Measurements from ENCODE around the gene NT5C2. TPM values are rescaled to one million over a fixed set of nuclear protein-coding genes. Genes with fewer than 3 reads are reported as not detected.
A peak's percentile ranks its signal among the peaks of the same experiment; 100 is the strongest.
"Not testable (repeated sequence)": the region's sequence is repeated elsewhere in the genome, so short reads cannot be mapped to it uniquely, and the experiment has no call there.

The NT5C2 gene
- total RNA-seq, 1 donor from 2014 or later = 81.0 TPM

GRCh38 chr10:103186128-103186527 is 6.9 kb downstream of the NT5C2 start:
- Mint-ChIP-seq H3K4me3 (ENCODE audit: unreplicated experiment) (no peak overlapping the region), H3K4me1 (ENCODE audit: low read depth) (peaks cover 71% of the 10 kb centered on the region), H3K27ac (ENCODE audit: unreplicated experiment) (no peak overlapping the region), H3K9me3 (ENCODE audit: low read depth) (no peaks in the 10 kb centered on the region), H3K36me3 (ENCODE audit: low read depth) (no peaks in the 10 kb centered on the region), H3K27me3 (ENCODE audit: low read depth) (no peaks in the 10 kb centered on the region)
- DNase-seq (ENCODE audit: low spot score) = no peak
- TF ChIP-seq, protein P1, sequence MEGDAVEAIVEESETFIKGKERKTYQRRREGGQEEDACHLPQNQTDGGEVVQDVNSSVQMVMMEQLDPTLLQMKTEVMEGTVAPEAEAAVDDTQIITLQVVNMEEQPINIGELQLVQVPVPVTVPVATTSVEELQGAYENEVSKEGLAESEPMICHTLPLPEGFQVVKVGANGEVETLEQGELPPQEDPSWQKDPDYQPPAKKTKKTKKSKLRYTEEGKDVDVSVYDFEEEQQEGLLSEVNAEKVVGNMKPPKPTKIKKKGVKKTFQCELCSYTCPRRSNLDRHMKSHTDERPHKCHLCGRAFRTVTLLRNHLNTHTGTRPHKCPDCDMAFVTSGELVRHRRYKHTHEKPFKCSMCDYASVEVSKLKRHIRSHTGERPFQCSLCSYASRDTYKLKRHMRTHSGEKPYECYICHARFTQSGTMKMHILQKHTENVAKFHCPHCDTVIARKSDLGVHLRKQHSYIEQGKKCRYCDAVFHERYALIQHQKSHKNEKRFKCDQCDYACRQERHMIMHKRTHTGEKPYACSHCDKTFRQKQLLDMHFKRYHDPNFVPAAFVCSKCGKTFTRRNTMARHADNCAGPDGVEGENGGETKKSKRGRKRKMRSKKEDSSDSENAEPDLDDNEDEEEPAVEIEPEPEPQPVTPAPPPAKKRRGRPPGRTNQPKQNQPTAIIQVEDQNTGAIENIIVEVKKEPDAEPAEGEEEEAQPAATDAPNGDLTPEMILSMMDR (IDR thresholded peaks at IDR 0.05) = no peak

DNA sequence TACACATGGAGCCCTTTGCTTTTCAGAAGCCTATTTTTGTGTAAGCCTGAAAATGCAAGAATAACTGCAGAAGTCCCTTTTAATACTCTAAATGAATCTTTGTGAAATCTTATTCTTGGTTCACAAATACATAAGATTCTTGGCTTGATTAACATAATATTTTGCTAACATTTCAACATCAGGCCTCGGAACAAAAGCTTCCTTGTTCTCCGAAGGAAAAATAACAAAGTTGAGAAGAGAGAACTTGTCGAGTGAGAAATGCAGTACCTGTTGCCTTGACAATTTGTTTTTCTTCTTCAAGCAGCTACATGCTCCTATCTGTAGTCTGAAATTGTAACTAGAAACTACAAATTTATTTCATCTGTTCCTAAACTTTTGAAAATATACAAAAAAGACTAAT is 8.5 kb downstream of the NT5C2 start:
- Mint-ChIP-seq H3K4me3 (ENCODE audit: unreplicated experiment) (peak overlapping the region; percentile 18), H3K27ac (ENCODE audit: unreplicated experiment) (peak overlapping the region; percentile 90), H3K36me3 (ENCODE audit: low read depth) (peaks cover 3% of the 10 kb centered on the region)

DNA sequence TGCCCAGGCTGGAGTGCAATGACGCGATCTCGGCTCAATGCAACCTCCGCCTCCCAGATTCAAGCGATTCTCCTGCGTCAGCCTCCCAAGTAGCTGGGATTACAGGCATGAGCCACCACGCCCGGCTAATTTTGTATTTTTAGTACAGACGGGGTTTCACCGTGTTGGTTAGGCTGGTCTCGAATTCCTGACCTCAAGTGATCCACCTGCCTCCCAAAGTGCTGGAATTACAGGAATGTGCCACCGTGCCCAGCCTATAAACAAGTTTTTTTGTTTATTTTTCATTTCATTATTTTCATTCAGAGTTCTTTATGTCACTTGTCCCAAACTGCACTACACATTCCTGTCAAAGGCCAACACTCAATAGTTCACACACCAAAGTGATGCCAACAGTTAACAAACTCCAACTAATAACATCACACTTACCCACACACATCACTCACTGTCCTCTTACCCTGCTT is 9.1 kb downstream of the NT5C2 start:
- Mint-ChIP-seq H3K4me1 (ENCODE audit: low read depth) (peaks cover 64% of the 10 kb centered on the region), H3K4me3 (ENCODE audit: unreplicated experiment) (peak overlapping the region; percentile 18), H3K27ac (ENCODE audit: unreplicated experiment) (peak overlapping the region; percentile 90)
- not testable (repeated sequence) for H3K9me3 Mint-ChIP-seq (ENCODE audit: low read depth); H3K27me3 Mint-ChIP-seq (ENCODE audit: low read depth); DNase-seq (ENCODE audit: low spot score); H3K36me3 Mint-ChIP-seq (ENCODE audit: low read depth)

More for the DNA sequence above, 8.5 kb downstream of the NT5C2 start:
- Mint-ChIP-seq H3K4me1 (ENCODE audit: low read depth) (peaks cover 67% of the 10 kb centered on the region), H3K27me3 (ENCODE audit: low read depth) (no peaks in the 10 kb centered on the region), H3K9me3 (ENCODE audit: low read depth) (no peaks in the 10 kb centered on the region)
- no peak for DNase-seq (ENCODE audit: low spot score)
- TF ChIP-seq, protein P1 (IDR thresholded peaks at IDR 0.05) = no peak

DNA sequence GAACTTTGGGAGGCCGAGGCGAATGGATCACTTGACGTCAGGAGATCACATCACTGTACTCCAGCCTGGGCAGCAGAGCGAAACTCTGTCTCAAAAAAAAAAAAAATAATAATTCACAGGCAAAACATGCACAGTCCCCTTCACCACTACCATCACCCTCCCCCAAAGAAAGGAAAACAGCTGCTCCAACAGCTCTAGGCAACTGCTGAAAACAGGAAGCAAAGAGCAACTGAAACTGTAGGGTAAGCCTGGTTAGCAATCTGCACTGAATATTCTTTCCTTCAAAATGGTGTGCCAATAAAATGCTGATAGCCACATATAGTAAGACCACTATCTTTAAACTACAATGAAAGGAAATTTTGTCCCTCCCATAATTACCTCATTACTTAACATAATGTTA is 11.8 kb downstream of the NT5C2 start:
- Mint-ChIP-seq H3K4me3 (ENCODE audit: unreplicated experiment) (no peak overlapping the region), H3K9me3 (ENCODE audit: low read depth) (no peaks in the 10 kb centered on the region), H3K27ac (ENCODE audit: unreplicated experiment) (peak overlapping the region; percentile 69), H3K27me3 (ENCODE audit: low read depth) (no peaks in the 10 kb centered on the region), H3K4me1 (ENCODE audit: low read depth) (peaks cover 52% of the 10 kb centered on the region), H3K36me3 (ENCODE audit: low read depth) (peaks cover 10% of the 10 kb centered on the region)
- DNase-seq (ENCODE audit: low spot score) = no peak
- TF ChIP-seq, protein P1 (IDR thresholded peaks at IDR 0.05) = no peak

- DNase-seq (ENCODE audit: low spot score) = no peak
- H3K9me3 Mint-ChIP-seq (ENCODE audit: low read depth) = no peaks in the 10 kb centered on the region
- no peak overlapping the region for H3K4me3 Mint-ChIP-seq (ENCODE audit: unreplicated experiment)
- peaks cover 13% of the 10 kb centered on the region for H3K36me3 Mint-ChIP-seq (ENCODE audit: low read depth)
- H3K27me3 Mint-ChIP-seq (ENCODE audit: low read depth) = no peaks in the 10 kb centered on the region
- peaks cover 45% of the 10 kb centered on the region for H3K4me1 Mint-ChIP-seq (ENCODE audit: low read depth)
- TF ChIP-seq, protein P1 (IDR thresholded peaks at IDR 0.05) = no peak
- H3K27ac Mint-ChIP-seq (ENCODE audit: unreplicated experiment) = peak overlapping the region; percentile 37
Measured at GRCh38 chr10:103180491-103180890, 12.6 kb downstream of the NT5C2 start.

DNA sequence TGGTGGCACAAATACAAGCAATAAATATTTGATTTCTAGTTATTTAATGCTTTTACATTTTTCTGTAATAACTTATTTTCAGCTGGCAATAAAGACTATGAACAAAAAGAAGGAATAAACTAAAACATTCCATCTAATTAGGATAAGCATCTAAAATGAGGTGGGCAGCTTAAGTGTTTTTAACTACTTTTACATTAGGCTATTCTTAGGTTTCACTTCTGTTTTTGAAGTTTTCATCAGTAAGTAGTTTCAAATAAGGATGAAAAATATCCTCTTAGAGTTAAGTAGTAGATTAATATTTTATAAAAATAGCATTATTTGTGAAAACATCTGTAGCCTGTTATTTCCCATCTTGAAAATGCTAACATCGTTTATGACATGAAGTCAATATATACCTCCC is 15.9 kb downstream of the NT5C2 start:
- TF ChIP-seq, protein P1 (IDR thresholded peaks at IDR 0.05) = no peak
- Mint-ChIP-seq H3K4me3 (ENCODE audit: unreplicated experiment) (no peak overlapping the region), H3K36me3 (ENCODE audit: low read depth) (peaks cover 18% of the 10 kb centered on the region), H3K27ac (ENCODE audit: unreplicated experiment) (no peak overlapping the region), H3K9me3 (ENCODE audit: low read depth) (no peaks in the 10 kb centered on the region), H3K4me1 (ENCODE audit: low read depth) (peaks cover 19% of the 10 kb centered on the region), H3K27me3 (ENCODE audit: low read depth) (no peaks in the 10 kb centered on the region)
- no peak for DNase-seq (ENCODE audit: low spot score)

Data from chondrocyte (in vitro differentiated cells).